H9 (cell line): Measurements from ENCODE around the gene OPN4. TPM values are rescaled to one million over a fixed set of nuclear protein-coding genes. Genes with fewer than 3 reads are reported as not detected.

ENCODE experiments used
- DNase-seq: peaks from one replicate; pipeline ENCODE4 v3.0.0-alpha.2; 2017
- H2AFZ ChIP-seq: one replicate; pipeline ENCODE4 v1.6.1; 2013; ENCODE audit warnings: mild to moderate bottlenecking, low read length, control low read depth, moderate library complexity
- H2AK5ac ChIP-seq: 2 replicates; pipeline ENCODE4 v1.6.1; 2013; ENCODE audit warnings: low read length, control low read depth, mixed read lengths; ENCODE audit not compliant: insufficient read length
- H2BK120ac ChIP-seq: one replicate; pipeline ENCODE4 v1.6.1; 2013; ENCODE audit warnings: low read depth, mild to moderate bottlenecking, low read length, control low read depth, inconsistent platforms; ENCODE audit not compliant: poor library complexity, severe bottlenecking
- H2BK12ac ChIP-seq: 2 replicates; pipeline ENCODE4 v1.6.1; 2013; ENCODE audit warnings: low read length, control low read depth, mixed read lengths, low read depth; ENCODE audit not compliant: insufficient read length
- H2BK15ac ChIP-seq: 2 replicates; pipeline ENCODE4 v1.6.1; 2013; ENCODE audit warnings: low read depth, low read length, control low read depth
- H2BK20ac ChIP-seq: one replicate; pipeline ENCODE4 v1.6.1; 2013; ENCODE audit warnings: low read depth, mild to moderate bottlenecking, low read length, control low read depth, inconsistent platforms; ENCODE audit not compliant: poor library complexity, severe bottlenecking
- H2BK5ac ChIP-seq: 2 replicates; pipeline ENCODE4 v1.6.1; 2013; ENCODE audit warnings: low read length, control low read depth, mixed read lengths; ENCODE audit not compliant: insufficient read length
- H3K14ac ChIP-seq: 2 replicates; pipeline ENCODE4 v1.6.1; 2013; ENCODE audit warnings: low read length, control low read depth; ENCODE audit not compliant: insufficient read depth
- H3K18ac ChIP-seq: 2 replicates; pipeline ENCODE4 v1.6.1; 2013; ENCODE audit warnings: low read depth, mild to moderate bottlenecking, mixed read lengths, low read length, control low read depth; ENCODE audit not compliant: insufficient read length
- H3K23ac ChIP-seq: 2 replicates; pipeline ENCODE4 v1.6.1; 2013; ENCODE audit warnings: low read length, control low read depth, mixed read lengths, low read depth; ENCODE audit not compliant: insufficient read length
- H3K23me2 ChIP-seq: 2 replicates; pipeline ENCODE4 v1.6.1; 2013; ENCODE audit warnings: low read depth, mild to moderate bottlenecking, mixed read lengths, low read length, control low read depth; ENCODE audit not compliant: insufficient read length, poor library complexity, severe bottlenecking
- H3K27ac ChIP-seq: 2 replicates; pipeline ENCODE4 v1.5.1; 2013; ENCODE audit warnings: low read length, control low read depth, mixed read lengths, low read depth; ENCODE audit not compliant: insufficient read length
- H3K27me3 ChIP-seq: 2 replicates; pipeline ENCODE4 v1.6.1; 2013; ENCODE audit warnings: low read length, control low read depth, inconsistent platforms; ENCODE audit not compliant: insufficient read depth
- H3K4ac ChIP-seq: 2 replicates; pipeline ENCODE4 v1.6.1; 2013; ENCODE audit warnings: low read depth, mild to moderate bottlenecking, control low read depth, inconsistent platforms, low read length, moderate library complexity
- H3K4me1 ChIP-seq: 2 replicates; pipeline ENCODE4 v1.6.1; 2013; ENCODE audit warnings: low read length, control low read depth, inconsistent platforms; ENCODE audit not compliant: insufficient read depth
- H3K4me2 ChIP-seq: 2 replicates; pipeline ENCODE4 v1.6.1; 2013; ENCODE audit warnings: low read length, control low read depth, mixed read lengths; ENCODE audit not compliant: insufficient read length, insufficient read depth
- H3K56ac ChIP-seq: 2 replicates; pipeline ENCODE4 v1.6.1; 2013; ENCODE audit warnings: low read depth, mild to moderate bottlenecking, mixed read lengths, low read length, control low read depth; ENCODE audit not compliant: insufficient read length
- H3K79me1 ChIP-seq: 2 replicates; pipeline ENCODE4 v1.6.1; 2013; ENCODE audit warnings: low read depth, mild to moderate bottlenecking, moderate library complexity, low read length, control low read depth, inconsistent platforms; ENCODE audit not compliant: insufficient read depth, poor library complexity, severe bottlenecking
- H3K79me2 ChIP-seq: 2 replicates; pipeline ENCODE4 v1.6.1; 2013; ENCODE audit warnings: low read length, control low read depth, inconsistent platforms; ENCODE audit not compliant: insufficient read depth
- H3K9ac ChIP-seq: 2 replicates; pipeline ENCODE4 v1.6.1; 2013; ENCODE audit warnings: low read length, control low read depth, mixed read lengths; ENCODE audit not compliant: insufficient read length; ENCODE audit errors: extremely low read depth
- H3K9me3 ChIP-seq: one replicate; pipeline ENCODE4 v1.6.1; 2013; ENCODE audit warnings: low read depth, low read length, inconsistent platforms; ENCODE audit not compliant: control insufficient read depth
- H3T11ph ChIP-seq: one replicate; pipeline ENCODE4 v1.6.1; 2013; ENCODE audit warnings: mild to moderate bottlenecking, low read length, control low read depth, inconsistent platforms
- H4K20me1 ChIP-seq: one replicate; pipeline ENCODE4 v1.6.1; 2013; ENCODE audit not compliant: control insufficient read depth, insufficient read length, insufficient read depth
- H4K5ac ChIP-seq: 2 replicates; pipeline ENCODE4 v1.6.1; 2013; ENCODE audit warnings: low read depth, mild to moderate bottlenecking, mixed read lengths, low read length, control low read depth; ENCODE audit not compliant: insufficient read length
- H4K8ac ChIP-seq: replicated peaks from 2 replicates; pipeline ENCODE4 v1.6.1; 2013; ENCODE audit warnings: low read length, control low read depth, mixed read lengths, low read depth; ENCODE audit not compliant: insufficient read length
- H4K91ac ChIP-seq: 2 replicates; pipeline ENCODE4 v1.6.1; 2013; ENCODE audit warnings: low read depth, mild to moderate bottlenecking, moderate library complexity, mixed read lengths, low read length, control low read depth; ENCODE audit not compliant: insufficient read length
- H3K27ac Mint-ChIP-seq, 3 experiments: 2 replicates in 2 of 3; 3 replicates in 1 of 3; pipeline ENCODE4 v1.8.0; 2020 to 2021; ENCODE audit warnings: mixed read lengths in 3 of 3, mild to moderate bottlenecking in 1 of 3, moderate library complexity in 1 of 3
- H3K27me3 Mint-ChIP-seq: 2 replicates; pipeline ENCODE4 v1.8.0; 2021; ENCODE audit warnings: low read depth, mild to moderate bottlenecking, moderate library complexity, mixed read lengths
- H3K36me3 Mint-ChIP-seq, 3 experiments: 2 replicates in 2 of 3; 3 replicates in 1 of 3; pipeline ENCODE4 v1.8.0; 2020 to 2021; ENCODE audit warnings: low read depth in 3 of 3, mixed read lengths in 3 of 3; ENCODE audit not compliant: insufficient read depth in 1 of 3
- H3K4me1 Mint-ChIP-seq, 2 experiments: 2 replicates each; pipeline ENCODE4 v1.8.0; 2020; ENCODE audit warnings: mixed read lengths in 2 of 2
- H3K4me3 Mint-ChIP-seq, 2 experiments: 2 replicates in 1 of 2; 3 replicates in 1 of 2; pipeline ENCODE4 v1.8.0; 2020 to 2021; ENCODE audit warnings: mild to moderate bottlenecking in 2 of 2, mixed read lengths in 2 of 2, moderate library complexity in 1 of 2
- H3K9me3 Mint-ChIP-seq, 2 experiments: 2 replicates in 1 of 2; 3 replicates in 1 of 2; pipeline ENCODE4 v1.8.0; 2020; ENCODE audit warnings: mild to moderate bottlenecking in 2 of 2, mixed read lengths in 2 of 2, moderate library complexity in 1 of 2
- CTCF ChIP-seq: fragments of 200-600 bp; sonication (generic); conservative IDR thresholded peaks from 3 replicates; pipeline ENCODE4 v1.8.0; 2021; ENCODE audit warnings: antibody characterized with exemption, mild to moderate bottlenecking
- WGBS: extraction: QIAGEN DNeasy Blood & Tissue Kit; methylation state at CpG from one replicate; pipeline ENCODE4 v1.1.7; 2013; ENCODE audit warnings: missing lambda C conversion rate, low lambda C conversion rate, mixed read lengths; ENCODE audit not compliant: insufficient read length; ENCODE audit errors: extremely low coverage; 5-methylcytosine and 5-hydroxymethylcytosine counted together
- total RNA-seq: library from RNA; stranded (reverse); gene quantifications from 2 replicates; pipeline ENCODE4 v1.2.1, GENCODE V29; 2021

Gene OPN4
- total RNA-seq, 1 experiment from 2014 or later, result not detected

- WGBS, result no CpG with 5 or more reads among the region's 9 CpGs
- H3K56ac ChIP-seq, result no peak overlapping the region
- no peak overlapping the region for H2BK20ac ChIP-seq
- H3K9me3 ChIP-seq, result no peaks in the 10 kb centered on the region
- H3T11ph ChIP-seq, result no peak overlapping the region
- Mint-ChIP-seq H3K27ac (peak overlapping the region in 1 of 3 experiments; percentile 79; a peak in 1 of 7 replicates), H3K27me3 (no peaks in the 10 kb centered on the region; the same call in 1 of the 2 replicates), H3K4me3 (no peak overlapping the region), H3K9me3 (no peaks in the 10 kb centered on the region; a peak in 1 of 5 replicates), H3K4me1 (peaks cover 13 to 14% of the 10 kb centered on the region in 2 experiments), H3K36me3 (no peaks in the 10 kb centered on the region)
- H2AK5ac ChIP-seq, result no peak overlapping the region
- no peak overlapping the region for H3K23ac ChIP-seq
- H4K91ac ChIP-seq, result no peak overlapping the region
- no peak overlapping the region for H4K8ac ChIP-seq
- H2BK5ac ChIP-seq, result no peak overlapping the region
- H4K5ac ChIP-seq, result no peak overlapping the region
- no peak overlapping the region for H3K18ac ChIP-seq
- no peak overlapping the region for H2BK120ac ChIP-seq
- no peaks in the 10 kb centered on the region for H3K4me1 ChIP-seq
- no peak overlapping the region for H2BK15ac ChIP-seq
- no peak overlapping the region for H3K9ac ChIP-seq
- H2AFZ ChIP-seq, result no peak overlapping the region
- H2BK12ac ChIP-seq, result no peak overlapping the region
- TF ChIP-seq CTCF, result no peak
- no peak overlapping the region for H3K4me2 ChIP-seq
- H3K79me1 ChIP-seq, result no peaks in the 10 kb centered on the region
- no peak overlapping the region; the same call in 1 of the 2 replicates for H3K14ac ChIP-seq
- H3K27me3 ChIP-seq, result no peaks in the 10 kb centered on the region
- no peak overlapping the region for H3K4ac ChIP-seq
- H3K27ac ChIP-seq, result no peak overlapping the region
- H4K20me1 ChIP-seq, result no peaks in the 10 kb centered on the region
- H3K79me2 ChIP-seq, result no peaks in the 10 kb centered on the region
- DNase-seq, result no peak
- no peaks in the 10 kb centered on the region for H3K23me2 ChIP-seq
These were observed 45.9 kb downstream of the OPN4 start for GRCh38 chr10:86699991-86700840.
